ENCODE measurements around the gene ATP5MG.

DNA sequence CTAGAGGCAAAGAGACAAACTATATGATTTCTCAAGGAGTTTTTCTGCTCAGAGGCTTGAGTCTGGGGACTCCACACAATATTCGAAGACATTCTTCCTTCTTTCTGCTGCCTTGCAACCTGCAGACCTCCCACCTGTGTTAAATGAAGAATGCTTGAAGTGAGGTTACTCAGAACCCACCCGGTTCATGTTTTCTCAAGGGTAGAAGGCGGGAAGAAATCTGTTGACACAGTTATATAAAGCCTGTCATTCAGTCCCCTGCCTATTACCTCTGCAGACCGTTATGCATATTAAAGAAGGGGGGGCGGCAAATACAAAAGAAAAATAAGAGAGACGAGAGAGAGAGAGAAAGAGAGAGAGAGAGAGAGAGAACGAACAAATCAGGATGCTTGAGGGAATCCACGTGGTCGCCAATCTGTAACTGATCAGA, 32.7 kb downstream of the ATP5MG start:
- TF ChIP-seq EZH2 (IDR thresholded peaks at IDR 0.05) (no peak), YY1 (IDR thresholded peaks at IDR 0.05; ENCODE audit: extremely low read depth, insufficient replicate concordance, low read depth, low read length) (no peak), FOSL1 (IDR thresholded peaks at IDR 0.05; ENCODE audit: low read depth) (no peak), RAD21 (IDR thresholded peaks at IDR 0.05; ENCODE audit: low read depth) (no peak), POLR2A (IDR thresholded peaks at IDR 0.05; ENCODE audit: borderline replicate concordance, extremely low read depth, insufficient read depth, insufficient read length) (no peak), ZNF274 (IDR thresholded peaks at IDR 0.05; ENCODE audit: low read depth, low read length) (no peak), ZFX (IDR thresholded peaks at IDR 0.05) (no peak), SP1 (IDR thresholded peaks at IDR 0.05; ENCODE audit: low read depth) (no peak)
- TF ChIP-seq, protein P1, sequence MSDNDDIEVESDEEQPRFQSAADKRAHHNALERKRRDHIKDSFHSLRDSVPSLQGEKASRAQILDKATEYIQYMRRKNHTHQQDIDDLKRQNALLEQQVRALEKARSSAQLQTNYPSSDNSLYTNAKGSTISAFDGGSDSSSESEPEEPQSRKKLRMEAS (IDR thresholded peaks at IDR 0.05), result no peak
- TF ChIP-seq, protein P2, sequence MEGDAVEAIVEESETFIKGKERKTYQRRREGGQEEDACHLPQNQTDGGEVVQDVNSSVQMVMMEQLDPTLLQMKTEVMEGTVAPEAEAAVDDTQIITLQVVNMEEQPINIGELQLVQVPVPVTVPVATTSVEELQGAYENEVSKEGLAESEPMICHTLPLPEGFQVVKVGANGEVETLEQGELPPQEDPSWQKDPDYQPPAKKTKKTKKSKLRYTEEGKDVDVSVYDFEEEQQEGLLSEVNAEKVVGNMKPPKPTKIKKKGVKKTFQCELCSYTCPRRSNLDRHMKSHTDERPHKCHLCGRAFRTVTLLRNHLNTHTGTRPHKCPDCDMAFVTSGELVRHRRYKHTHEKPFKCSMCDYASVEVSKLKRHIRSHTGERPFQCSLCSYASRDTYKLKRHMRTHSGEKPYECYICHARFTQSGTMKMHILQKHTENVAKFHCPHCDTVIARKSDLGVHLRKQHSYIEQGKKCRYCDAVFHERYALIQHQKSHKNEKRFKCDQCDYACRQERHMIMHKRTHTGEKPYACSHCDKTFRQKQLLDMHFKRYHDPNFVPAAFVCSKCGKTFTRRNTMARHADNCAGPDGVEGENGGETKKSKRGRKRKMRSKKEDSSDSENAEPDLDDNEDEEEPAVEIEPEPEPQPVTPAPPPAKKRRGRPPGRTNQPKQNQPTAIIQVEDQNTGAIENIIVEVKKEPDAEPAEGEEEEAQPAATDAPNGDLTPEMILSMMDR (IDR thresholded peaks at IDR 0.05 in 2 of 3, conservative IDR thresholded peaks at IDR 0.05 in 1 of 3; ENCODE audit: borderline replicate concordance in 1 of 3, insufficient read depth in 1 of 3, low read depth in 2 of 3, low read length in 2 of 3), result no peak
